PFSK-1 (cell line): ENCODE measurements around the gene DCLK2.

ENCODE experiments used
- FOXP2 ChIP-seq: optimal IDR thresholded peaks from 2 replicates; pipeline ENCODE3; 2011; ENCODE audit warnings: borderline replicate concordance, control low read depth, inconsistent platforms; ENCODE audit not compliant: insufficient read depth; ENCODE audit errors: extremely low read length, extremely low read depth
- POLR2AphosphoS5 ChIP-seq: IDR thresholded peaks from 2 replicates; pipeline ENCODE4 v1.6.1; 2012; ENCODE audit warnings: low read depth, mild to moderate bottlenecking, control low read depth, low read length, moderate library complexity
- REST ChIP-seq, 2 experiments: IDR thresholded peaks; 2 replicates each; pipeline versions ENCODE4 v1.6.1 to v1.8.0; 2011 to 2012; ENCODE audit warnings: low read depth in 2 of 2, low read length in 2 of 2, control low read depth in 1 of 2, inconsistent platforms in 1 of 2, mild to moderate bottlenecking in 1 of 2, moderate library complexity in 1 of 2; ENCODE audit not compliant: insufficient read depth in 1 of 2
- SIN3A ChIP-seq: IDR thresholded peaks from 2 replicates; pipeline ENCODE4 v1.6.1; 2012; ENCODE audit warnings: mild to moderate bottlenecking, low read length, moderate library complexity, borderline replicate concordance; ENCODE audit not compliant: insufficient read depth
- TAF1 ChIP-seq: IDR thresholded peaks from 2 replicates; pipeline ENCODE4 v1.6.1; 2012; ENCODE audit warnings: low read length, control low read depth, borderline replicate concordance; ENCODE audit not compliant: insufficient read depth

Gene DCLK2

DNA sequence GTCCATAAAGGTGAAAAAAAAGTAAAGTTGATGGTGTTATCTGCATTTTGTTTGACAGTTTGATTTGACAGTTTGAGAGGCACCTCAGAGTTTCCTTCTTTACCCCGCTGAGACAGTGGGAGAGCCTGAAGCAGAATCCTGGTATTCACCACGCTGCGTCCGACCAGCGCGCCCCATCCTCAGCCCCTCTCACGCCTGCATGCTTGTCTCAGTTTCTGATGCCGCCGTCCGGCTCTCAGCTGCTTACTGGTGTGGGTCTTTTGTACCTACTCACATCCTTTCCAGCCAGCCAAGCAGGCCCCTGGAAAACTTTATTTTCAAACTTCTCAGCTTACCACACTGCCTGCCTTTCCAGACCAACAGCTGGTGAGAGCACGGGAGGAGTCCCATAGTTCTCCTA, 175.2 kb downstream of the DCLK2 start:
- TF ChIP-seq FOXP2 (no peak), TAF1 (no peak), REST (IDR thresholded peaks at IDR 0.05; ENCODE audit: insufficient read depth in 1 of 2, low read depth in 2 of 2, low read length in 2 of 2) (no peak), SIN3A (no peak), POLR2AphosphoS5 (no peak)

- TF ChIP-seq SIN3A, result no peak
- TF ChIP-seq FOXP2, result no peak
- TF ChIP-seq POLR2AphosphoS5, result no peak
- TF ChIP-seq REST (IDR thresholded peaks at IDR 0.05; ENCODE audit: insufficient read depth in 1 of 2, low read depth in 2 of 2, low read length in 2 of 2), result no peak
- TF ChIP-seq TAF1, result no peak
These were observed 175.9 kb downstream of the DCLK2 start for GRCh38 chr4:150253965-150254630.

- TF ChIP-seq REST (IDR thresholded peaks at IDR 0.05; ENCODE audit: insufficient read depth in 1 of 2, low read depth in 2 of 2, low read length in 2 of 2), result no peak
- no peak for TF ChIP-seq FOXP2
- no peak for TF ChIP-seq TAF1
- TF ChIP-seq SIN3A, result no peak
These were observed 177.5 kb downstream of the DCLK2 start for GRCh38 chr4:150255610-150256224.

GRCh38 chr4:150256225-150256620, 178.0 kb downstream of the DCLK2 start:
- TF ChIP-seq TAF1 (no peak), FOXP2 (no peak), SIN3A (no peak), REST (IDR thresholded peaks at IDR 0.05; ENCODE audit: insufficient read depth in 1 of 2, low read depth in 2 of 2, low read length in 2 of 2) (no peak), POLR2AphosphoS5 (no peak)
